HL-60 (cell line): ENCODE results near the gene MYLK3.

ENCODE experiments used
- DNase-seq, 2 experiments: peaks; one replicate each; pipeline ENCODE4 v3.0.0-alpha.2; 2010 to 2020; ENCODE audit warnings: low read depth in 1 of 2, low spot score in 1 of 2
- H3K27ac ChIP-seq: fragments of 250-450 bp; sonication (Bioruptor Pico); replicated peaks from 2 replicates; pipeline ENCODE4 v1.5.1; 2020; ENCODE audit warnings: mild to moderate bottlenecking, moderate library complexity
- H3K27me3 ChIP-seq: fragments of 250-450 bp; sonication (Bioruptor Pico); 2 replicates; pipeline ENCODE4 v1.5.1; 2021; ENCODE audit warnings: mild to moderate bottlenecking, moderate library complexity; ENCODE audit not compliant: insufficient read depth, poor library complexity, severe bottlenecking
- H3K4me3 ChIP-seq: replicated peaks from 2 replicates; pipeline ENCODE4 v1.5.1; 2011; ENCODE audit warnings: mild to moderate bottlenecking, control low read depth, low read length; ENCODE audit not compliant: insufficient read depth
- GABPA ChIP-seq: IDR thresholded peaks from 2 replicates; pipeline ENCODE4 v1.6.1; 2012; ENCODE audit warnings: low read depth
- POLR2AphosphoS5 ChIP-seq: IDR thresholded peaks from 2 replicates; pipeline ENCODE4 v1.6.1; 2012; ENCODE audit warnings: low read depth
- REST ChIP-seq: IDR thresholded peaks from 2 replicates; pipeline ENCODE4 v1.6.1; 2012; ENCODE audit warnings: low read depth; ENCODE audit not compliant: insufficient replicate concordance
- SPI1 ChIP-seq: IDR thresholded peaks from 2 replicates; pipeline ENCODE4 v1.6.1; 2012; ENCODE audit warnings: low read depth, mild to moderate bottlenecking, borderline replicate concordance
- TF ChIP-seq, protein P1 (sequence below): IDR thresholded peaks from one replicate; pipeline ENCODE4 v1.5.1; 2011; ENCODE audit warnings: low read length, control low read depth, inconsistent platforms; ENCODE audit not compliant: insufficient read depth

MYLK3 gene

GRCh38 chr16:46762583-46762982 lies 14.4 kb upstream of the MYLK3 start:
- TF ChIP-seq GABPA (no peak), POLR2AphosphoS5 (no peak)
- Histone ChIP-seq H3K27me3 (no peaks in the 10 kb centered on the region), H3K27ac (no peak overlapping the region), H3K4me3 (no peak overlapping the region)
- DNase-seq: no peak

DNA sequence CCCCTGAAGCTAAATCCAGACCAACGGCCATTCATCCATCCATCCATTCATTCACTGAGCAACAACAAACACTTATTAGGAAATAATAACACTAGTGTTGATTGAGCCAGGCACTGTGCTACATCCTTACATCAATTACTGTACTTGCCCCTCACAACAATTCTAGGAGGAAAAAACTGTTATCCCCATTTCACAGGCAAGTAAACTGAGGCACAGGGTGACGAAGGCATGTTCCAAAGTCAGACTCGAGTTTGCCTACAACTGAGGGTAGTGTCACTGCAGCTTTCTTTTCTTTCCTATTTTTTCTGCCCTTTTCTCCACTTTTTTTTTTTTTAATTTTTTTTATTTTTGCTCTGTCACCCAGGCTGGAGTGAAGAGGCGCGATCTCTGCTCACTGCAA lies 11.2 kb upstream of the MYLK3 start:
- Histone ChIP-seq H3K27me3 (no peaks in the 10 kb centered on the region), H3K4me3 (no peak overlapping the region), H3K27ac (no peak overlapping the region)
- TF ChIP-seq, protein P1, sequence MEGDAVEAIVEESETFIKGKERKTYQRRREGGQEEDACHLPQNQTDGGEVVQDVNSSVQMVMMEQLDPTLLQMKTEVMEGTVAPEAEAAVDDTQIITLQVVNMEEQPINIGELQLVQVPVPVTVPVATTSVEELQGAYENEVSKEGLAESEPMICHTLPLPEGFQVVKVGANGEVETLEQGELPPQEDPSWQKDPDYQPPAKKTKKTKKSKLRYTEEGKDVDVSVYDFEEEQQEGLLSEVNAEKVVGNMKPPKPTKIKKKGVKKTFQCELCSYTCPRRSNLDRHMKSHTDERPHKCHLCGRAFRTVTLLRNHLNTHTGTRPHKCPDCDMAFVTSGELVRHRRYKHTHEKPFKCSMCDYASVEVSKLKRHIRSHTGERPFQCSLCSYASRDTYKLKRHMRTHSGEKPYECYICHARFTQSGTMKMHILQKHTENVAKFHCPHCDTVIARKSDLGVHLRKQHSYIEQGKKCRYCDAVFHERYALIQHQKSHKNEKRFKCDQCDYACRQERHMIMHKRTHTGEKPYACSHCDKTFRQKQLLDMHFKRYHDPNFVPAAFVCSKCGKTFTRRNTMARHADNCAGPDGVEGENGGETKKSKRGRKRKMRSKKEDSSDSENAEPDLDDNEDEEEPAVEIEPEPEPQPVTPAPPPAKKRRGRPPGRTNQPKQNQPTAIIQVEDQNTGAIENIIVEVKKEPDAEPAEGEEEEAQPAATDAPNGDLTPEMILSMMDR: no peak
- no peak for TF ChIP-seq POLR2AphosphoS5
- no peak for TF ChIP-seq GABPA
- DNase-seq: no peak

- H3K27ac ChIP-seq: no peak overlapping the region
- TF ChIP-seq GABPA (no peak), REST (no peak), POLR2AphosphoS5 (no peak), SPI1 (no peak)
- TF ChIP-seq, protein P1: no peak
- no peak overlapping the region for H3K4me3 ChIP-seq
- no peaks in the 10 kb centered on the region for H3K27me3 ChIP-seq
- DNase-seq: no peak
Measured at GRCh38 chr16:46757339-46758050, 9.4 kb upstream of the MYLK3 start.

GRCh38 chr16:46756772-46757171 lies 8.6 kb upstream of the MYLK3 start:
- no peaks in the 10 kb centered on the region for H3K27me3 ChIP-seq
- no peak for DNase-seq
- no peak overlapping the region for H3K4me3 ChIP-seq
- no peak overlapping the region for H3K27ac ChIP-seq
- TF ChIP-seq, protein P1: no peak
- TF ChIP-seq GABPA (no peak), REST (no peak), SPI1 (no peak), POLR2AphosphoS5 (no peak)
